Activated T-cell treated with anti-CD3 and anti-CD28 coated beads for 24 hours (primary cell): Measurements from ENCODE around the gene COL5A1.
"Not testable (repeated sequence)": the region's sequence is repeated elsewhere in the genome, so short reads cannot be mapped to it uniquely, and the experiment has no call there.

Source experiments
- DNase-seq: peaks from one replicate; pipeline ENCODE4 v3.0.0-alpha.2; 2020; ENCODE audit warnings: low read depth

The COL5A1 gene

DNA sequence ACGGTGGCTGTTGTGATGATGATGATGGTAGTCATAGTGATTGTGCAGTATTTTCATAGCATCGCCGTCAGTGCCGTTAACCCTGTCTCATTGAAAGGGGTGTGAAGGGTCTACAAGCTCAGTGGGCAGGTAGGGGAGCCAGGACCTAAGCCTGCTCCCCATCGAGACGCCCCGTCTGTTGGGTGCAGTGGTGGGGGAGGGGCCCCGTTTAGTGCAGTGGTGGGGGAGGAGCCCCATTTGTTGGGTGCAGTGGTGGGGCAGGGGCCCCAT, 68.6 kb downstream of the COL5A1 start:
- no peak for DNase-seq

DNA sequence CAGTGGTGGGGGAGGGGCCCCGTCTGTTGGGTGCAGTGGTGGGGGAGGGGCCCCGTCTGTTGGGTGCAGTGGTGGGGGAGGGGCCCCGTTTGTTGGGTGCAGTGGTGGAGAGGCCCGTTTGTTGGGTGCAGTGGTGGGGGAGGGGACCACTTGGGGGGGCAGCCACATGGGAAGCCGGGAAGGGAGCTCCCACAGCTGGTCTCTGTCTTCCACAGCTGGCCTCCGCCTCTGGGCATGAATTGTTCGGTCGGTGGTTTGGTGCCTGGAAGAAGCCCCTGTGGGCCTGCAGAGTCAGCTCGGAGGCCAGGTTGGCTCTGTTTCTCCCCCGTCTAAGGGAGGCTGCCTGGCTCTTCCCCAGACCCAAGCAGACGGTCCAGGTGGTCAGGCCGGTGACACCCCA, 69.3 kb downstream of the COL5A1 start:
- DNase-seq = no peak

DNA sequence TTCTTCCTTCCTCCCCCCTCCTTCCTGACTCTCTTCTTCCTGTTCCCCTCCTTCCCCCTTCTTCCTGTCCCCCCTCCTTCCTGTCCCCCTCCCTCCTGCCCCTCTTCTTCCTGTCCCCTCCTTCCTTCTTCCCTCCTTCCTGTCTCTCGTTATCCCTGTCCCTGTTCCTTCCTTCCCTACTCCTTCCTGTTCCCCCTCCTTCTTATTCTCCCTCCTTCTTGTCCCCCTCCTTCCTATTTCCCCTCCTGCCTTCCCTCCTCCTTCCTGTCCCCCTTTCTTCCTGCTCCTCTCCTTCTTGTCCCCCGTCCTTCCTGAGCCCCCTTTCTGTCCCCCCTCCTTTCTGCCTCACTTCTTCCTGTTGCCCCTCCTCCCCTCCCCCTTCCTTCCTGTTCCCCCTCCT, 70.6 kb downstream of the COL5A1 start:
- DNase-seq = no peak

DNA sequence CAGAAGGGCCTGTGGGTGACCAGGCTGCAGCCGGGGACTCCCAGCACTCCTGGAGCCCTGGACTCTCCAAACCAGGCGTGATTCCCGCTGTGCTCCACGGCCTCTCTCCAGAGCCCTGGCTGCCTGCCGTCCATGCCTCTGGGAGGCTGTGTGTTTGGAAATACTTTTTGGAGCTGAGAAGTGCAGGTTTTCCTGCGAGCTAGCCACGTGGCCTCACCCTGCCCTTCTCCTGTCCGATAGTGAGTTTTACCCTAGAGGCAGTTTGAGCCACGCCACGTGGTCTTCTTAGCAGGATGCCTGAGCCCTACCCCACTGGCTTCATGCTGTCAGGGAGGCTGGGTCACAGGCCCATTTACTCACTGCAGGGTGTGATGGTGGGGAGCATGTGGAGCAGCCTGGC, 71.3 kb downstream of the COL5A1 start:
- no peak for DNase-seq

DNA sequence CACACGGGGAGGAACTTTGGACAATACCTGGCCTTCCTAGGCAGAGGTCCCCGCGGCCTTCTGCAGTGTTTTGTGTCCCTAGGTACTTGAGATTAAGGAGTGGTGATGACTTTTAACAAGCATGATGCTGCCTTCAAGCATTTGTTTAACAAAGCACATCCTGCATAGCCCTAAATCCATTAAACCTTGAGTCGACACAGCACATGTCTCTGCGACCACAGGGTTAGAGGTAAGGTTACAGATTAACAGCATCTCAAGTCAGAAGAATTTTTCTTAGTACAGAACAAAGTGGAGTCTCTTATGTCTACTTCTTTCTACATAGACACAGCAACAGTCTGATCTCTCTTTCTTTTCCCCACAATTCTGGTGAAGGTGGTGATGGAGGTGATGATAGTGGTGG, 73.9 kb downstream of the COL5A1 start:
- not testable (repeated sequence) for DNase-seq

DNA sequence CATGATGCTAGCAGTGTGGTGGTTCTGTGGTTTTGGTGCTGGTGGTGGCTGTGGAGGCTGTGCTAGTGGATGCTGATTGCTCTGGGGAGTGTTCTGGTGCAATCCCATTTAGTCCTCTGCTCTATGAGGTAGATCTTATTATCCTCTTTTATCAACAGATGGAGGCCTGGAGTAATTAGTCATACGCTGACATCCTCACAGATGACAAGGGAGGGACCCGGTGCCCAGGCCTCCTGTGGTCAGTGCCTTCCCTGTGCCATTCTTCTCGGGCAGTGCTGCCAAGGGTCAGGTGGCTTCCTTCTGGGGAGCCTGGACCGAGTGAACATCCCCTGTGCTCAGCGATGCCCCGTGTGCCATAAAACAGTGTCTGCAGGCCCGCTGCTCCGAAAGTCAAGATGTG, 74.5 kb downstream of the COL5A1 start:
- DNase-seq = no peak

DNA sequence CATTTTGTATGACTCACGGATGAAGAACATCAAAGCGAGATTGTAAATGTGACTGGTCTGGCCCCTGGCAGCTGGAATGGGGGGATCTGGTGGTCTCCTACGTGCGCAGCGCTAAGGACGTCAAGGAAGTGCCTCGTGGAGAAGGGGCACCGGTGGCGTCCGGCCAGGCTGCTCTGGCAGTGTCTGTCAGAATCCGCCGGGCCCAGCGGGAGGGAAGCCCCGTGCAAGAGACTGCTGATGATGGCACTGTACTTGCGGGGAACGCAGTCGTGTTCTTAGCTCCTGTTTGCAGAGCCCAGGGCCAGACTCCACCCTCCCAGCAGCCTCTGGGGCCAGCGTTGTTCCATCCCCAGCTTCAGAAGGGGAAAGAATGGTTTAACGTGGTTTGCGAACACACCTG, 75.5 kb downstream of the COL5A1 start:
- DNase-seq = no peak

DNA sequence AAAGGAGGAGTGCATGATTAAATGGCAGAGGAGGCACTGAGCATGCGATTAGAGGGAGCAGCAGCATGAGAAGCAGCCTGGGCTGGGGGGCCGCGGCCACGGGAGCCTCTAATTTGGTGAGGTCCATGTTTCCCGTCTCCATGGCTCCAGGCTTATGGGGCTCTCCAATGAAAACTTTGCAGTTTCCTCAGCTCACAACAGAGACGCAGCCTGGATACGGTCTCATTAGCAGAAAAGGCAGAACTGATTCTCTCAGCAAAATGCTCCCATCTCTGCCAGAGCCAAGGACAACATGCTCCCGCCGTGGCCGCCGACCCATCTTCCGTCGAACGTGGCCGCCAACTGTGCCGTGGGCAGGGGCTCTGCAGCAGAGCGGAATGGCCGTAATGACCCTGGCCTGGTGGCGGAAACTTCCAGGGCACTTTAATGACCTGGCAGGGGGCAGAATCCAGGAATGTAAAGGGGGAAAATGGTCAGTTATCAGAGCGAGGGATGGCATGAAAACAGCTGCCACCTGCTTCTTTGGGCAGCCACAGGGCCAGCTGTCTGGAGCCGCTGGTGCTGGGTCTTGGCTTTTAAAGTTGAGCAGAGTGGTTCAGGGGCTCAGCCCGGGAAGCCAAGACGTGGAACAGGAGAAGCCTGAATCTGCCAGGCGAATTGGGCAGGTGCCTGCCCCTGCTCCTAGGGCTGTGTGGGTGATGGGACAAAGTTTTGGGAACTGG, 76.5 kb downstream of the COL5A1 start:
- DNase-seq = no peak

DNA sequence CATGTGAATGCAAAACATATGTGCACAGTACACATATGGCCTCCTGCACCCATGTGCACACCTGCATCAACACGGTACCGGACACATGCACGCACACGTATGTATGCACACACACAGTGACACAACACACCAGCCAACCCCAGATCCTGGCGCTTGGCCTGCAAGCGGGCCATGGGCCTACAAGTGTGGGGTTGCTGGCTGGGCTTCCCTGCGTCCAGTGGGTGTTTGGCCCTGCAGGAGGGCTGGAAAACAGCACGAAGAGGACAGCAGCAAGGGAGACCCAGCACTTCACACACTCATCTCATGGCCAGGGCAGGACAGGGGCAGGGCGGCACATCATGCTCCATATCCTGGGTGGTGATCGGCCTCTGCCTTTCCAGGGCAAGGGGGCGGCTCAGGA, 77.7 kb downstream of the COL5A1 start:
- DNase-seq = no peak

DNA sequence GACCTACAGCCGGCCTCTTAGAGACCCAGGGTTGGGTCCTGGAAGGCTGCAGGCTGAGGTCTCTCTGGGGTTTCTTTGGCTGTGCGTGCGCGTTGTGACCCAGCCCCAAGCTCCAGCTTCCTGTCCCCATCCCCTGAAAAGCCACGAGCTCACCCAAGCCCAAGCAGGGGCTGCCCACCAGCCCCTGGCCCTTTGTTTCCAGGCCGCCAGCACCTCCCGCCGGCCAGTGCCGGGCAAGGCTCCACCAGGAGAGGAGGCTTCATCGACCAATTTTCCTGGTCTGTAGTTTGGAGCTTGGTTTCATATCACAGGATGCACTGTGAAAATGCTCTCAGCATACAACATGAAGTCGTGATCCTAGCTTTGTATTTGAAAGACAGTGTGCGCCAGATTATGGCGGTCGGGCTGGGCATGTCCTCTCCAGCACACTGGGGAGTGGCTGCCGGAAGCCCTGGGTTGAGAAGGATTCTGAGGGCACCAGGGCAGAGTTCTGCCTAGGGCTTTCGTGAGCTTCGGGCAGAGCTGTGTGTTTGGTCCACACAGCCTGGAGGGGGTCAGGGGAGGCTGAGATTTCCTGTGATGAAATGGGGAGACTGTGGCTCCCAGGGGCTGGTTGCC, 78.6 kb downstream of the COL5A1 start:
- DNase-seq = no peak

DNA sequence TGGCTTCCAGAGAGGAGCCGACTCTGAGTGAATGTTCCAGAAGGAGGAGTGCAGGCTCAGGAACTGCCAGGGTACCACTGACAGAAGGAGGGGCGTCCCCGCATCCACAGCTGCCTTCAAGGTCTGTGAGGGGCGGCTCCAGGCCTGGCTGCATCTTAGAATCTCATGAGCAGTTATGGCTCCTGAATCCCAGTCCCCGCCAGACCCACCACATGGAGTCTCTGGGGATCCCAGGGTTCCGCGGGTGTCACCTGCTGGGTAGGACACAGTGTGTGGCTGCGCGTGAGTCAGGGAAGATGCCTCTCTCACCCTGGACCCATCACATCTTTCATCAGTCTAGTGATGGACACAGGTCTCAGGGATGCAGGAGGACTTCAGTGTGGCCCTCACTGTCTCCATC, 79.2 kb downstream of the COL5A1 start:
- no peak for DNase-seq

DNA sequence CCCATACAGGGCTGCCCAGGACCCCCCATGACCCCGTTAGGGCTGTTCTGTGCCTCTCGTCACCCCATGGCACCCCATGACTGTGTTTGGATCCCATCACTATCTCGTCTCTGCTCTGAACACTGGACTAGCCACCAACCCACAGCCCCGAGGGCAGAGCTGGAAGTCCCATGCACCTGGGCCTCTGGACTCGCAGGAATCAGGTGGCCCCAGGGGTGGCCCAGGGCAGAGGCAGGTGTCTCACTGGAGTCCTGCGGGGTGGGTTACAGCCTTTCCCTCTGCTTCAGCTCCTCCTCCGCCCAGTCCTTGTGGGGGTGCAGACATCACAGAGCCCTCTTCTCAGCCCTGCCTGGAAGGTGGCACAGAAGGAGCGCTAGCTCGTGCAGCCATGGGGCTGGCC, 79.7 kb downstream of the COL5A1 start:
- DNase-seq = no peak

DNA sequence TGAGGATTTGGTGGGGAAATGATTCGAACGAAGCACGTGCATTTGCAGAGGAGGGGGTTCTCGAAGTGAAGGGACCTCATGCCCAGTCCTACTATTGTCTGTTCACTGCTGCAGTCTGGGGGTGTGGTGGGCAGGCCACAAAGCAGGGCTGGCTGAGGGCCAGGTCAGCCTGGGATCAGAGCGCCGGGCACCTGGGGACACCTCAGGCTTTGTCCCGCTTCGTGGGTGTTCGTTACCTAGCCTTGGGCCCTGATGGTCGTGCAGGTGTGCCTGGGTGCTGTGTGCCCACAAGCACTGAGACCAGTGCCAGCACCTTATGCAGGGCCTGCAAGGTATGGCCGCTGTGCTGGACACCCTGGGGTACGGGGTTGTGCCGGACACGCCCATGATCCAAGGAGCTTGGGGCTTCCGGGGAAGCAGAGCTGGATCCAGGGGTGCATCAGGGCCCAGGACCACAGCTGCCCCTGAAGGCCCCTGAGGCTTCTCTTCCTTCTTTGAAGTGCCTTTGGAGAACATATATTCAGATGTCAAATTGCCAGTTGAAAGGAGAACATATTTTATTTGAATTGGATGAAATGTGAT, 80.6 kb downstream of the COL5A1 start:
- no peak for DNase-seq

DNA sequence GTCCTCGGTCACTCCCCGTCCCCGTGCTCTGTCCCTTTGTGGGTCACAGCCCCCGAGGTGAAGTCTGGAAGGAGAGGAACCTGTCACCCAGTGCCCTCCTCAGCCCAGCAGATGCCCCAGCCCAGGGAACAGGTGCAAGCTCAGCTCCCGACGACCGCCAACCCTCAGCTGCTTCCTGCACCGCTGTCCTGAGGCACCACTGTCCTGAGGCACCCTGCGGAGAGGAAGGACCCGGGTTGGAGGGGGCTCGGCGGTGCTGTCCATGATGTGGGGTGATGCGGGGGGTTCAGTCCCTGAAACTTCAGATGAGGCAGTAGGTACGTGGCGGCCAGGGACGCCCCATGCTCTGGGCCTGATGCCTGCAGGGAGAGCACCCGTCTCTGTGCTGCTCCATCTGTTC, 81.4 kb downstream of the COL5A1 start:
- no peak for DNase-seq

DNA sequence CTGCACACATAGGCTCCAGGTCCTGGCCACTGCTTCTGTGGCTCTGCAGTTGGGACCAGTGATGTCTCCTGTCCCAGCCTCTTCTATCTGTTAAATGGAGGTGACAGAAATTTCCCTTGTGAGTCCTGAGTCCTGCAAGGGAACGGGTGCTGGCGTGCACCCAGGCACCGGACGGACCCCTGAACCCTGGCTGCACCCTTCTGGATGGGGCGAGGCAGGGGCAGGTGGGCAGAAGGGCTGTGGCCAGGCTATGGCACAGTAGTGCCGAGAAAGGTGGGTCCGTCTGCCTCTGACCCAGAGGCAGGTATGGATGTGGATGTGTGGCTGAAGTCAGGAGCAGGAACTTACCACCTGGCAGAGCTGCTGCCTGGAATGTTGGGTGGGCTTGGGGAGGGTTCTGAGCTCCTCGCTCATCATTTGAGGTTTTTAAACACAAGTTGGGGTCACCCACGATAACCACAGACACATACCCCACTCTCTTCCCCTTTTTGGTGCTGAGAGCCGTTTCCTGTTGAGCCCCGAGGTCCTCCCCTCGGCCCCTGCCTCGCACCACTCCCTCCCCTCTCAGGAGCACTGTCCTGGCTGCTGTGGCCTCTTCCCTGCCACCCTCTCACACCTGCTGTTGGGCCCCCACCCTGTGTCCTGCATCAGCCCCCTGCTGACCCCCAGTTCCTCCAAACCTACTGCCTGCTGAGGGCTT, 82.0 kb downstream of the COL5A1 start:
- DNase-seq = no peak

DNA sequence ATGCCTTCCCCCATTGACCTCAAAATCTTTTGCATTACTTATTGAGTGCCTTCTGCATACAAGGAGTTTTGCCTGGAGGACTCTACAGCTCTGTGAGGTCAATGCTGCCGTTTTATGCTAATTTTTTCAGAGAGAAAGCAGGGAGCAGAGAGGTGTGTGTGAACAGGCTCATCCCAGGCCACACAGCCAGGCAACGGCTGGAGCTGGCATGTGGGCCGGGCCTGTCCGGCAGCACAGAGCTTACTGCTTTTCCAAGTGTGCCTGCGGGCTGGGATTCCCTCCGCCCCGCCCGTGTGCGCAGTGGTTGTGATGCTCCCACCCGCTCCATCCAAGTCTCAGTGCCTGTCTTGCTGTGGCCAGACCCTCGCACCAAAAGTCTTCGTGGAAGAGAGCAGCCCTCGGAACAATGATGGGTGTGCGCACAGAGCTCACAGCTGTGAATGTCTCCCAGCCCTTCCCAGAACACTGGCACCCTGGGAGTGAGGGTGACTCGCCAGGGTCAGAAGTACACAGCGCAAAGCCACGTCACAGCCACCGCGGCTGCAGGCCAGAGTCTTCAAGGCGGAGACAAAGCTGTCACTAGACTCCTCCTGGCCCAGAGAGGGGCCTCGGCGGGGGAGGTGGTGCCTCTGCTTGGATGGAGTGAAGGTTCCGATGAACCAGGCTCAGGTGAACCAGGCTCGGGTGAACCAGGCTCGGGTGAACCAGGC, 82.8 kb downstream of the COL5A1 start:
- no peak for DNase-seq

DNA sequence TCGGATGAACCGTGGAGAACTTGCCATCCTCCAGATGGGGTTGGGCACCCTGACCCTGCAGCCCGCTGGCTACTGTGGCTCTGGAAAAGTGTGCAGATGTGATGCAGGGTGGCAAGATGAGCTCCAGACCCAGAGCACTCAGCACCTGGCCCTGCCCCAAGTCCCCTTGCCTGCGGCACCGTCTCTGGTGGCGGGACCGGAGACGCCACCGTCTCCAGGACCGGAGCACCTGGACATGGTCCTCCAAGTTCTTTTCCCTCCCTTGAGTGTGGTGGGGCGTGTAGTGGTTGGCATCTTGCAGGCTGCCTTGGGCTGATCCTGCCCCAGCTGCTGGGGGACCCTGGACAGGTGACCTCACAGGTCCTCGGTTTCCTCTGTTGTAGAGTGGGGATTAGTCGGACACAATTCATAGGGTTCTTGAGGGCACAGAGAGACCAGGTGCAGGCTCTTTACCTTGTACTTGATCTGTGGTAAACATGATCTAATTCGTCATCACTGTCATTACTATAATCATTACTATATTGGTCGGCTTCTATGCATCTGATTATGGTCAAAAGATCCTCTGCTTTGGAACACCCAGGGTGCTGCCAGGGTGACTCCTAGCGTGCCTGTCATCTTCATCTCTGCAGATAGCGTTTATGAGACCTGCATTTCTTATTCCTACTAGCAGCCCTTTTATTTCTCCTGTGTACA, 83.5 kb downstream of the COL5A1 start:
- no peak for DNase-seq

DNA sequence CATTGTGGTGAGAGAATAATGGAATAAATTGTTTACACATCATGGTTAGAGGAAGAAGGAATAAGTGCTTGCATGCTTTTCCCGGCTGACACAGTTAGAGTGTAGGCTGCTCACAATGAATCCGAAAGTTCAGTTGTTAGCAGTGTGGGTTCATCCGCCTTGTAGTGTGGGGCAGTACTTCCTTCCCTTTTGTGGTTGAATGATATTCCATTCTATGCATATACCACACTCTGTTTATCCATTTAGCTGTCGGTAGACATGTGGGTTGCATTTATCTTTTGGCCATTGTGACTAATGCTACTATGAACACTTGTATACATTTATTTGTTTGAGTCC, 84.0 kb downstream of the COL5A1 start:
- DNase-seq = no peak

DNA sequence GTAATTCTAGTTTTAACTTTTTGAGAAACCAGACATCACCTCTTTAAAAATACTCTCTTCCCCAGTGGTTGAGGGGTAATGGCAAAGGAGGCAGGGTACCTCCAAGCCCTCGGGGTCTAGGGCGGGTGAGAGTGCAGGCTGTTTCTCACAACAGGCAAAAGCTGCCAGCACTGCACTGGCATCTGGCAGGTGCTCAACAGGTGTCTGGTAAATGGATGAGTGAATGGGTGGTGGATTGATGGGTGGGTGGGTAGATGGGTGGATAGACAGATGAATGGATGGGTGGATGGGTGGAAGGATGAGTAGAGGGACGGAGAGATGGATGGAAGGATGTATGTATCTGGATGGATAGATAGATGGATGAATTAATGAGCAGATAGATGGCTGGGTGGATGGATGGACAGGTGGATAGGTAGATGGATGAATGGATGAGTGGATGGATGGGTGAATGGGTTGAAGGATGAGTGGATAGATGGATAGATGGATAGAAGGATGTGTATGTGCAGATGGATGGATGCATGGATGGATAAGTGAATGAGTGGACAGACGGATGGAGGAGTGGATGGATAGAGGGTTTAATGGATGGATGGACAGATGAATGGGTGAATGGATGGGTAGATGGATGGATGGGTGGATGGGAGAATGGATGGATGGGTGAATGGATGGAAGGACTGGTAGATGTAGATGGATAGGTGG, 84.6 kb downstream of the COL5A1 start:
- no peak for DNase-seq

DNA sequence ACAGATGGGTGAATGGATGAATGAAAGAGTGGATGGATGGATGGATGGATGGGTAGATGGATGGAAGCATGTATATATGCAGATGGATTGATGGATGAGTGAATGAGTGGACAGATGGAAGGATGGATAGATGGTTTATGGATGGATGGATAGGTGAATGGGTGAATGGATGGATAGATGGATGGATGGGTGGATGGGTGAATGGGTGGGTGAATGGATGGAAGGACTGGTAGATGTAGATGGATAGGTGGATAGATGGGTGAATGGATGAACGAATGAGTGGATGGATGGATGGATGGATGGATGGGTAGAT, 85.1 kb downstream of the COL5A1 start:
- DNase-seq = no peak

DNA sequence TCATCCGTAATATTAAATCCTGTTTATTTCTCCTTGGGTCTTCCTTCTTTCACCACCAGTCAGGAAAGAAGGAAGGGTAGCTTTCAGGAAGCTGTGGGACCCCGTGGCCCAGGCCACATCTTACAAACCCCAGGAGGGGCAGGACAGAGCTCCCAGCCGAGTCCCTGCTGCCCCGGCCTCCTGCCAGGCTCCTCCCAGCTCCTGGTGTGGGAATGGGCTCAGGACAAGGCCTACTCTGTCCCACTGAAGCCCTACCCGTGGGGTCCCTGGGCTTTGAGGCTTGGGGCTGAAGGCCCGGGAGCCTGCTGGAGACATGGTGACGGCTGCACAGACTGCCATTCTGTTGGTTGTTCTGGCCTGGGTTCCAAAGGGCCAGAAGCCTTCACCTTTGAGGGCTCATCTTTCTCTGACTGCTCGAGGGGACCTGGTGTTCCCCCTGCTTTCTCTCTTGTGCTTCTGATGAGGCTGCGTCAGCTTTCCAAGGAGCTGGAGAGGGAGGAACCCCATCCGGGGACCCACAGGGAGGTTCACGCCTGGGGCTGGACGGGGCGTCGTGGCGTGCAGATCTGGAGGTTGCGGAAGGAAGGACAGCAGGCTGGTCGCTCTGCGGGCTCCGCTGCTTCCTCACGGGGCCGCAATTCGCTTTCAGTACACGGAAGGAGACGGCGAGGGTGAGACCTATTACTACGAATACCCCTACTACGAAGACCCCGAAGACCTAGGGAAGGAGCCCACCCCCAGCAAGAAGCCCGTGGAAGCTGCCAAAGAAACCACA, 86.6 kb downstream of the COL5A1 start:
- no peak for DNase-seq
